Measurements from ENCODE around the gene CNGB1. TPM values are rescaled to one million over a fixed set of nuclear protein-coding genes. Genes with fewer than 3 reads are reported as not detected.

The CNGB1 gene
- total RNA-seq, 1 donor from 2014 or later: 0.19 TPM

DNA sequence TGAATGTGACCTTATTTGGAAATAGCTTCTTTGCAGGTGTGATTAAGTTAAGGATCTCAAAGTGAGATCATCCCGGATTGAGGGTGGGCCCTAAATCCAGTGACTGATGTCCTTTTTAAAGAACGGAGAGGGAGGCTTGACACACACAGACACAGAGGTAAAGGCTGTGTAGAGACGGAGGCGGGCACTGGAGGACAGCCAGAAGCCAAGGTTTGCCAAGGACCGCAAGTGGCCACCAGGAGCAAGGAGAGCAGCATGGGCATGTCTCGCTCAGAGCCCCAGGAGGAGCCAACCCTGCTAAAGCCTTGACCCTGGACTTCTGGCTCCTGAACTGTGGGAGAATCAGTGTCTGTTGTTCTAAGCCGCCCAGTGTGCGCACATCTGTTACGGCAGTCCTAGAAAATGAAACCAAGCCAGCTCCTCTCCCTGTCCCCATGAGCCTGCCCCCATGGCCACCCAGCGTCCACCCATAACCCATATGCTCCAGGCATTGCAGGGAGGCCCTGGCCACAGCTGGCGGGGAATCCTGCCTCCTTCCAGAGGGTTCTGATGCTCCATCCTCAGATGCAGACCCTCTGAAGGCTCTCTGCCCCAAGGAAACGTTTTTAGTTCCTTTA lies 15.2 kb downstream of the CNGB1 start:
- no peaks in the 10 kb centered on the region for H3K27me3 Mint-ChIP-seq
- no peak for DNase-seq (ENCODE audit: extremely low spot score, unreplicated experiment)
- no peaks in the 10 kb centered on the region for H3K9me3 Mint-ChIP-seq
- peaks cover 10% of the 10 kb centered on the region for H3K4me1 Mint-ChIP-seq (ENCODE audit: unreplicated experiment)
- TF ChIP-seq, protein P1, sequence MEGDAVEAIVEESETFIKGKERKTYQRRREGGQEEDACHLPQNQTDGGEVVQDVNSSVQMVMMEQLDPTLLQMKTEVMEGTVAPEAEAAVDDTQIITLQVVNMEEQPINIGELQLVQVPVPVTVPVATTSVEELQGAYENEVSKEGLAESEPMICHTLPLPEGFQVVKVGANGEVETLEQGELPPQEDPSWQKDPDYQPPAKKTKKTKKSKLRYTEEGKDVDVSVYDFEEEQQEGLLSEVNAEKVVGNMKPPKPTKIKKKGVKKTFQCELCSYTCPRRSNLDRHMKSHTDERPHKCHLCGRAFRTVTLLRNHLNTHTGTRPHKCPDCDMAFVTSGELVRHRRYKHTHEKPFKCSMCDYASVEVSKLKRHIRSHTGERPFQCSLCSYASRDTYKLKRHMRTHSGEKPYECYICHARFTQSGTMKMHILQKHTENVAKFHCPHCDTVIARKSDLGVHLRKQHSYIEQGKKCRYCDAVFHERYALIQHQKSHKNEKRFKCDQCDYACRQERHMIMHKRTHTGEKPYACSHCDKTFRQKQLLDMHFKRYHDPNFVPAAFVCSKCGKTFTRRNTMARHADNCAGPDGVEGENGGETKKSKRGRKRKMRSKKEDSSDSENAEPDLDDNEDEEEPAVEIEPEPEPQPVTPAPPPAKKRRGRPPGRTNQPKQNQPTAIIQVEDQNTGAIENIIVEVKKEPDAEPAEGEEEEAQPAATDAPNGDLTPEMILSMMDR (conservative IDR thresholded peaks at IDR 0.05): no peak
- H3K36me3 Mint-ChIP-seq: no peaks in the 10 kb centered on the region
- H3K4me3 Mint-ChIP-seq: no peak overlapping the region
- no peak overlapping the region for H3K27ac Mint-ChIP-seq

DNA sequence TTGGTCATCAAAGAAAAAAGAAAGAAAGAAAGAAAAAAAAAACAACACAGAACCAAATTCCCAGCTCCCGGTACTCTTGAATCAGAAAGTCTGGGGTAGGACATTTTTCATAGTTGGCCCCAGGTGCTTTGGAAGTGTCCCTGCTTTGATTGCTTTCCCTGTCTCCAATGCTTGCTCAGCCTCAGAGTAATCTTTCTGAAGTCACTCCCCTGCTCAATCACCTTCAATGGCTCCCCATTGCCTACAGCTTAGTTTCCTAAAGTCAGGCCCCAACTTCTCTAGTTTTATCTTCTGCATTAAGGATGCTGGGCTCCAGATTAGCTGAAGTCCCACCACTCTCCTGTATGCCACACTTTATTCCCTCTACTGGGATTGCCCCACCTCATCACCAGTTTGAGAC lies 17.1 kb downstream of the CNGB1 start:
- no peaks in the 10 kb centered on the region for H3K36me3 Mint-ChIP-seq
- peak overlapping the region; percentile 5 for H3K27ac Mint-ChIP-seq
- no peaks in the 10 kb centered on the region for H3K27me3 Mint-ChIP-seq
- no peak overlapping the region for H3K4me3 Mint-ChIP-seq
- DNase-seq (ENCODE audit: extremely low spot score, unreplicated experiment): no peak
- H3K9me3 Mint-ChIP-seq: no peaks in the 10 kb centered on the region
- TF ChIP-seq, protein P1 (conservative IDR thresholded peaks at IDR 0.05): no peak
- H3K4me1 Mint-ChIP-seq (ENCODE audit: unreplicated experiment): peaks cover 1% of the 10 kb centered on the region

DNA sequence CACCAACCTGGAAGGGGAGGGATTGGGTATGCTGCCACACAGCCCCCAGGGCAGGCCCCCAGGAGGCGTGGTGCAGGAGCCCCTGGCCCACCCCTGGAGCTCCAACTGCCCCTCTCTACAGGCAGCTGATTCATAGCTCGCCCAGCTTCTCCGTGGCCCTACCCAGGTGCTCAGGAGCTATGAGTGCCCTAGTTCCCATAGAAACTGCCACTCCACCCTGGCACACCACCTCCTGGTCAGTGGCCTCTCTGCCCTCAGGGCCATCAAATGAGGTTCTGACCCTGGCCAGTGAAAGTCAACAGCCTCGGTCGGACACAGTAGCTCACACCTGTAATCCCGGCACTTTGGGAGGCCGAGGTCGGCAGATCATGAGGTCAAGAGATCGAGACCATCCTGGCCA lies 18.0 kb downstream of the CNGB1 start:
- H3K27me3 Mint-ChIP-seq: no peaks in the 10 kb centered on the region

DNA sequence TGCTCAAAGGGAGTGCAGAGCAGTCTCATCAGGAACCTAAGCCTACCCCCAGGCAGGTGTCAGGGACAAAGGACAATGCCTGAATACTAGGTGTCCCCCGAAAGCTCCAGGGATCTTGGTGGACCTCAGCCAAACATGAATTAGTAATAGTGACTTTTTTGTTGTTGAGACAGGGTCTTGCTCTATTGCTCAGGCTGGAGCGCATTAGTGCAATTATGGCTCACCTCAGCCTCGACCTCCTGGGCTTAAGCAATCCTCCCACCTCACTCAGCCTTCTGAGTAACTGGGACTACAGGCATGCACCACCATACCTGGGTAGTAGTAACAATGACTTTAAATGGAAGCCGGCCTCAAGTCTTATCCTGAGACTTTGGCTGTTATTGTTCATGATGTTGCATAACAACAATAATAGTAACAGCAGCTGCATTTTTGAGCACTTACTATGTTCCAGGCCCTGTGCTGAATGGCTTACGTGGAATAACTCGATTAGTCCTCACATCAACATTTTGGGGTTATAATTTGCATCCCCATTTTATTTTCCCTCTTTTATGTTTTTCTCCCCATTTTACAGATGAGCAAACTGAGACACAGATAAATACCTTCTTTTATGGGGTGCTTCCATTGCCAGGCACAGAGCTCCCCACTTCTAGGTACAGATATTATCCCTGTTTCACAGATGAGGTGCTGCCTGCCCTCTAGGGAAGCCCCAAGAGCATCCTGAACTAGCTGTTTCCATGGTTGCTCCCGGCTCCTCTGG lies 19.5 kb downstream of the CNGB1 start:
- no peak overlapping the region for H3K4me3 Mint-ChIP-seq
- H3K9me3 Mint-ChIP-seq: no peaks in the 10 kb centered on the region
- no peaks in the 10 kb centered on the region for H3K27me3 Mint-ChIP-seq
- H3K4me1 Mint-ChIP-seq (ENCODE audit: unreplicated experiment): no peaks in the 10 kb centered on the region
- TF ChIP-seq, protein P1 (conservative IDR thresholded peaks at IDR 0.05): no peak
- H3K27ac Mint-ChIP-seq: no peak overlapping the region
- no peaks in the 10 kb centered on the region for H3K36me3 Mint-ChIP-seq
- no peak for DNase-seq (ENCODE audit: extremely low spot score, unreplicated experiment)

More for the DNA sequence above, 18.0 kb downstream of the CNGB1 start:
- Mint-ChIP-seq H3K36me3 (no peaks in the 10 kb centered on the region), H3K4me1 (ENCODE audit: unreplicated experiment) (no peaks in the 10 kb centered on the region), H3K9me3 (no peaks in the 10 kb centered on the region), H3K4me3 (no peak overlapping the region), H3K27ac (no peak overlapping the region)
- TF ChIP-seq, protein P1 (conservative IDR thresholded peaks at IDR 0.05): no peak
- no peak for DNase-seq (ENCODE audit: extremely low spot score, unreplicated experiment)

DNA sequence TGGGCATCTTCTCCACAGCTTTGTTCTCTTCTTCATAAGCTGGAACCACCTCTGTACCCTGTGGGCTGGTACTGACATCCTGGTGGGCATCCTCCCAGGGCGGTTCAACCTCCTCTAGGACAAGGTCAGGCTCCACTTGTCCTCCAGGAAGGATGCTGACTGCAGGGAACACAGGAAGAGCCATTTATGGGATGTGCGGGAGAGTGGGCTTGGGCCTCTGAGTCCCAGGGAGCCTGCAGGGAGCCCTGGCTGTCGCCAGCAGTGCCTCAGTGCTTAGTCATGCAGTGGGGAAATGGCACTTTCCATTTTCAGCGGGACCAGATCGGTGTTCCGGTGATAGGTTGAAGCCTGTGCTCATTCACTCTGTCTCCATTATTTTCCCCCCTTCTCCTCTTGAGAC lies 20.5 kb downstream of the CNGB1 start:
- Mint-ChIP-seq H3K27me3 (no peaks in the 10 kb centered on the region), H3K9me3 (no peaks in the 10 kb centered on the region), H3K36me3 (no peaks in the 10 kb centered on the region), H3K4me3 (no peak overlapping the region), H3K27ac (no peak overlapping the region), H3K4me1 (ENCODE audit: unreplicated experiment) (no peaks in the 10 kb centered on the region)
- TF ChIP-seq, protein P1 (conservative IDR thresholded peaks at IDR 0.05): no peak
- no peak for DNase-seq (ENCODE audit: extremely low spot score, unreplicated experiment)

All from type B pancreatic cell (in vitro differentiated cells).